ENCODE results near the gene CDH23. TPM values are rescaled to one million over a fixed set of nuclear protein-coding genes. Genes with fewer than 3 reads are reported as not detected.

The CDH23 gene
- total RNA-seq, 1 donor from 2014 or later: 3.7 TPM

GRCh38 chr10:71831646-71832552 is 435.2 kb downstream of the CDH23 start:
- intact Hi-C loops (cut with DNase I): no loop called here
- ATAC-seq (ENCODE audit: poor library complexity): no peak

GRCh38 chr10:71832967-71833366 is 436.2 kb downstream of the CDH23 start:
- intact Hi-C loops (cut with DNase I): no loop called here
- DNase-seq (no peak), ATAC-seq (ENCODE audit: poor library complexity) (no peak)

More at GRCh38 chr10:71831646-71832552, 435.2 kb downstream of the CDH23 start:
- DNase-seq: no peak

- DNase-seq: no peak
- ATAC-seq (ENCODE audit: poor library complexity): no peak
- intact Hi-C loops (cut with DNase I): loop anchor here (2.0 kb wide), 1 partner anchor 55 kb away; no protein-coding TSS in a partner anchor
These were observed 437.0 kb downstream of the CDH23 start for GRCh38 chr10:71833451-71834342.

- intact Hi-C loops (cut with DNase I): loop anchor here (2.0 kb wide), 1 partner anchor 54 kb away; no protein-coding TSS in a partner anchor
- DNase-seq (no peak), ATAC-seq (ENCODE audit: poor library complexity) (no peak)
These were observed 437.6 kb downstream of the CDH23 start for GRCh38 chr10:71834343-71834674.

GRCh38 chr10:71835671-71836595 is 439.2 kb downstream of the CDH23 start:
- ATAC-seq (ENCODE audit: poor library complexity): peak; percentile 36
- DNase-seq: peak; percentile 81
- intact Hi-C loops (cut with DNase I): loop anchor here (2.0 kb wide), 1 partner anchor 53 kb away; no protein-coding TSS in a partner anchor

- ATAC-seq (ENCODE audit: poor library complexity): peak; percentile 31
- DNase-seq: no peak
- intact Hi-C loops (cut with DNase I): no loop called here
These were observed 439.9 kb downstream of the CDH23 start for GRCh38 chr10:71836596-71836974.

GRCh38 chr10:71837098-71837827 is 440.5 kb downstream of the CDH23 start:
- intact Hi-C loops (cut with DNase I): no loop called here
- DNase-seq: no peak
- ATAC-seq (ENCODE audit: poor library complexity): peak; percentile 38

GRCh38 chr10:71838264-71839211 is 441.8 kb downstream of the CDH23 start:
- ATAC-seq (ENCODE audit: poor library complexity) (no peak), DNase-seq (no peak)
- intact Hi-C loops (cut with DNase I): no loop called here

- intact Hi-C loops (cut with DNase I): no loop called here
- DNase-seq (peak; percentile 79), ATAC-seq (ENCODE audit: poor library complexity) (peak; percentile 66)
These were observed 443.6 kb downstream of the CDH23 start for GRCh38 chr10:71840177-71840957.

- intact Hi-C loops (cut with DNase I): no loop called here
- no peak for ATAC-seq (ENCODE audit: poor library complexity)
These were observed 444.2 kb downstream of the CDH23 start for GRCh38 chr10:71840958-71841335.

GRCh38 chr10:71842422-71842821 is 445.7 kb downstream of the CDH23 start:
- ATAC-seq (ENCODE audit: poor library complexity): no peak
- intact Hi-C loops (cut with DNase I): no loop called here
- DNase-seq: no peak

More at GRCh38 chr10:71840958-71841335, 444.2 kb downstream of the CDH23 start:
- no peak for DNase-seq

GRCh38 chr10:71842856-71843686 is 446.4 kb downstream of the CDH23 start:
- intact Hi-C loops (cut with DNase I): no loop called here
- no peak for ATAC-seq (ENCODE audit: poor library complexity)

GRCh38 chr10:71844084-71844483 is 447.4 kb downstream of the CDH23 start:
- no peak for ATAC-seq (ENCODE audit: poor library complexity)
- DNase-seq: no peak
- intact Hi-C loops (cut with DNase I): no loop called here

More at GRCh38 chr10:71842856-71843686, 446.4 kb downstream of the CDH23 start:
- no peak for DNase-seq

GRCh38 chr10:71844695-71845094 is 448.0 kb downstream of the CDH23 start:
- no peak for DNase-seq
- intact Hi-C loops (cut with DNase I): no loop called here

More at GRCh38 chr10:71844695-71845094, 448.0 kb downstream of the CDH23 start:
- ATAC-seq (ENCODE audit: poor library complexity): no peak

Data from Right ventricle myocardium superior (tissue), 1 donor.